GM12801 (cell line): ENCODE data around the gene CTNNA1.

Experiments
- TF ChIP-seq, protein P1 (sequence below): IDR thresholded peaks from one replicate; pipeline ENCODE4 v1.5.1; 2011; ENCODE audit warnings: control low read depth; ENCODE audit not compliant: insufficient read length; ENCODE audit errors: extremely low read depth

Gene CTNNA1

GRCh38 chr5:138945421-138946240, 192.4 kb downstream of the CTNNA1 start:
- TF ChIP-seq, protein P1, sequence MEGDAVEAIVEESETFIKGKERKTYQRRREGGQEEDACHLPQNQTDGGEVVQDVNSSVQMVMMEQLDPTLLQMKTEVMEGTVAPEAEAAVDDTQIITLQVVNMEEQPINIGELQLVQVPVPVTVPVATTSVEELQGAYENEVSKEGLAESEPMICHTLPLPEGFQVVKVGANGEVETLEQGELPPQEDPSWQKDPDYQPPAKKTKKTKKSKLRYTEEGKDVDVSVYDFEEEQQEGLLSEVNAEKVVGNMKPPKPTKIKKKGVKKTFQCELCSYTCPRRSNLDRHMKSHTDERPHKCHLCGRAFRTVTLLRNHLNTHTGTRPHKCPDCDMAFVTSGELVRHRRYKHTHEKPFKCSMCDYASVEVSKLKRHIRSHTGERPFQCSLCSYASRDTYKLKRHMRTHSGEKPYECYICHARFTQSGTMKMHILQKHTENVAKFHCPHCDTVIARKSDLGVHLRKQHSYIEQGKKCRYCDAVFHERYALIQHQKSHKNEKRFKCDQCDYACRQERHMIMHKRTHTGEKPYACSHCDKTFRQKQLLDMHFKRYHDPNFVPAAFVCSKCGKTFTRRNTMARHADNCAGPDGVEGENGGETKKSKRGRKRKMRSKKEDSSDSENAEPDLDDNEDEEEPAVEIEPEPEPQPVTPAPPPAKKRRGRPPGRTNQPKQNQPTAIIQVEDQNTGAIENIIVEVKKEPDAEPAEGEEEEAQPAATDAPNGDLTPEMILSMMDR, result no peak

- TF ChIP-seq, protein P1, result no peak
Observed at GRCh38 chr5:138946241-138946623, 193.0 kb downstream of the CTNNA1 start.

GRCh38 chr5:138946831-138947560, 193.8 kb downstream of the CTNNA1 start:
- TF ChIP-seq, protein P1, result no peak

DNA sequence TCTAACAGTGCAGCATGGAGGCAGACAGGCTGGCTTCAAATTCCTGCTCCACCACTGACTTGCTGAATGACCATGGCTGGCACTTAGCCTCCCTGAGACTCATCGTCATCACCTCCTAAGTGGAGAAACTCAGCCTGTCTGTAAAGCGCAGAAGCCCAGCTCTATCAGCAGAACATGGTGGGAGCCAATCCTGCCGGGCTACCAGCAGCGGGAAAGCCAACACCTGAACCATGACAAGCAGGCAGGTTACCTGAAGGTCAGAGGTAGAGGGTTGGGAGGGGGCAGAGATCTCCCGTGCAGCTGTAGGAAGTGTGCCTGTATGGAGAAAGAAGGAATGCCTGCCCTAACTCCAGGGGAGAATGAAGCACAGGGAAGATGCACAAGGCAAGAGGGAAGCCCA, 194.6 kb downstream of the CTNNA1 start:
- TF ChIP-seq, protein P1, result no peak

DNA sequence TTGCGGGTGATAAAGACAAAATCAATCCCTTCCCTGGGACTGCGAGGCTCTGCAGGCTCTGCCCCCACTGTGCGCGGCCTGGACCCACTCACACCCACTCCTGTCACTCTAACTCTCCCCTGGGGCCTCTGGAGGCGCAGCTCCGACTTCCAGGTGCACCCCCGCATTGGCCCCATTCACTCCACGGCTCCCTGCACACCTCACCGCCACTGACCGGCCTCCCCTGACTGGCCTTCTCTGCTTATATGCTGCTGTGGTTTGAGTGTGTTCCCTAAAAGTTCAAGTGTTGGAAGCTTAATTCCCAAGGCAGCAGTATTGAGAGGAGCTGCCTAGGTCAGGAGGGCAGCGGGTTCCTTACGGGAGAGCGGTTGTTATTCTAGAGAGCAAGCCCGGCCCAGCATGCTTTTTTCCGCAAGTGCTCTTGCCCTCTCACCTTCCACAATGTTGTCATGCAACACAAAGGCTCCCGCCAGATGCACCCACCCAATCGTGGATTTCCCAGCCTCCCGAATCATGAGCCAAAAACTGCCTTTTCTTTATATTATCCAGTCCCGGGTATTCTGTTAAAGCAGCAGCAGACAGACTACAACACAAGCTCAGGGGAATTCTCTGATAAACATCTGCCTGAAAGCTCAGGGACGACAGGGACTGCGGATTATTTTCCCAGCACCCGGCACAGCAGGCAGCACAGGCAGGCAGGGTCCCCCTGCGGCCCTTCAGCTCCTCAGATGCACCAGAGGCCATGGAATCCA, 195.4 kb downstream of the CTNNA1 start:
- TF ChIP-seq, protein P1, result no peak

DNA sequence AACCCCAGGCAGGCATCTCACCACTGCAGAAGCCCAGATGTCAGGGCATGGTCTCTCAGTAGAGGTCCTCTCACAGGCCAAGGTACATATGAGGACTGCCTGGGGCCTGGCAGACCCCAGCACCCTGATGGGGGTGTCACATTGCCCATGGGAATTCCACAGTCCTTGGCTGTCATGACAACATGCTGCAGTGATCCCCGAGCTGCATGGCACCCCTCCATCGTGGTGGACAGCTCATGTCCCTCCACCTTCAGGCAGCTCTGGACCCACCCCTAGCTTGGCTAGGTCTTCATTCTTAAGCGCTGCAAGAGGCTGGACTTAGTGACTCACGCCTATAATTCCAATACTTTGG, 196.0 kb downstream of the CTNNA1 start:
- TF ChIP-seq, protein P1, result no peak

DNA sequence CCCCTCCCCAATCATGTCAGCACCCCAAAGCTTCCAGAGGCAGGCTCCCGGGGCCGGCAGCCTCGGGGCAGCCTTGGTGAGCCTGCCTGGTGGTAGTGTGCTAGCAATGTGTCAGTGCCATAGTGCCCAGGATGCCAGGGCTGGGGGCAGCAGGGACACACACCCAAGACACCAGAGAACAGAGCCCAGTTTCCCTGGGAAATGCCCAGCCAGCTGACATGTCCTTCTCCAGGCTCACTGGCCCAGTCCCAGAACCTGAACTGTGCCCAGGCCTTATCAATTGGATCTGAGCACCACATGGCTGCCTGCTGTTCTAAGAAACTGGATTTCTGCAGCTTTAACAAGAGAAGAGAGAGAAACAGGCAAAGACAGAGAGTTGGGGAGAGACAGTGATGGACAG, 196.8 kb downstream of the CTNNA1 start:
- TF ChIP-seq, protein P1, result no peak
